Peyer's patch (tissue), 4 donors: ENCODE data around the gene STON1.

Experiments
- CTCF ChIP-seq, 6 experiments: fragments of 450-650 bp in 4 of 6; fragments of 200-600 bp in 2 of 6; sonication (generic) in 1 of 6; IDR thresholded peaks; one replicate each; pipeline ENCODE4 v1.5.1; 2017 to 2019; ENCODE audit warnings: antibody characterized with exemption in 6 of 6, mild to moderate bottlenecking in 3 of 6, moderate library complexity in 1 of 6
- POLR2A ChIP-seq, 2 donors: fragments of 450-650 bp; IDR thresholded peaks; one replicate each; pipeline ENCODE4 v1.5.1; 2017; ENCODE audit warnings: antibody characterized with exemption in 2 of 2, mild to moderate bottlenecking in 2 of 2, moderate library complexity in 2 of 2

GRCh38 chr2:48619526-48619925, 89.6 kb downstream of the STON1 start:
- TF ChIP-seq CTCF (IDR thresholded peaks at IDR 0.05): no peak
- TF ChIP-seq POLR2A (IDR thresholded peaks at IDR 0.05): no peak
